GM12878 (cell line): ENCODE results near the gene RBM4B. TPM values are rescaled to one million over a fixed set of nuclear protein-coding genes. Genes with fewer than 3 reads are reported as not detected.

Experiments
- ATAC-seq: fragments of 200-7000 bp; cut with Tn5 transposase; 3 replicates; pipeline ENCODE4 v1.9.1; 2020; ENCODE audit warnings: mild to moderate bottlenecking, moderate library complexity
- BruUV-seq: library from RNA; stranded (reverse); fragments of 400-500 nt; replicated peaks from 2 replicates; lab custom pipeline; 2021; lab: Mats Ljungman, UMichigan
- CTCF ChIA-PET: fragments of 300-600 bp; sonication (Branson Sonifier 250); formaldehyde crosslinking; extraction: SDS; loops from one replicate; lab custom pipeline; 2021; ENCODE audit warnings: inconsistent platforms; lab: Yijun Ruan, JAX
- POLR2A ChIA-PET: fragments of 350-600 bp; formaldehyde crosslinking; extraction: SDS; loops from one replicate; lab custom pipeline; 2021; ENCODE audit warnings: inconsistent platforms; lab: Charles Lee
- RAD21 ChIA-PET: fragments of 300-600 bp; sonication (Branson Sonifier 250); formaldehyde crosslinking; loops from one replicate; lab custom pipeline; 2023; ENCODE audit warnings: antibody characterized with exemption; ENCODE audit not compliant: unreplicated experiment; lab: Charles Lee
- SMC1A ChIA-PET: fragments of 300-600 bp; sonication (Branson Sonifier 250); formaldehyde crosslinking; loops from one replicate; lab custom pipeline; 2023; ENCODE audit not compliant: unreplicated experiment, uncharacterized antibody; lab: Charles Lee
- DNase-seq: peaks from one replicate; pipeline ENCODE4 v3.0.0-alpha.2; 2011; ENCODE audit warnings: low read depth, low spot score
- FAIRE-seq: peaks from 3 replicates; lab custom pipeline; 2011; peaks lifted over from hg19 to GRCh38; lab: Jason Lieb, UNC
- H2AFZ ChIP-seq: 2 replicates; pipeline ENCODE4 v1.6.0; 2011; ENCODE audit warnings: low read depth, low read length, control low read depth; ENCODE audit not compliant: control insufficient read depth
- H3K27ac ChIP-seq: 2 replicates; pipeline ENCODE4 v1.5.1; 2011; ENCODE audit warnings: control low read depth; ENCODE audit not compliant: control insufficient read depth, insufficient read depth
- H3K27me3 ChIP-seq, 2 experiments: replicated peaks in 1 of 2; 2 replicates each; pipeline versions ENCODE4 v1.6.0 to v1.6.1; 2011; ENCODE audit warnings: low read length in 1 of 2; ENCODE audit not compliant: control insufficient read depth in 2 of 2, insufficient read depth in 2 of 2
- H3K36me3 ChIP-seq, 2 experiments: 2 replicates each; pipeline ENCODE4 v1.5.1; 2011; ENCODE audit warnings: low read length in 1 of 2; ENCODE audit not compliant: control insufficient read depth in 2 of 2, insufficient read depth in 2 of 2
- H3K4me1 ChIP-seq: 2 replicates; pipeline ENCODE4 v1.6.1; 2011; ENCODE audit warnings: mild to moderate bottlenecking, low read length, moderate library complexity, mixed read lengths; ENCODE audit not compliant: control insufficient read depth, insufficient read depth
- H3K4me2 ChIP-seq: 2 replicates; pipeline ENCODE4 v1.6.0; 2011; ENCODE audit warnings: control low read depth; ENCODE audit not compliant: control insufficient read depth, insufficient read depth
- H3K4me3 ChIP-seq: fragments of 200-600 bp; sonication (generic); 2 replicates; pipeline ENCODE4 v1.5.1; 2016
- H3K79me2 ChIP-seq: 2 replicates; pipeline ENCODE4 v1.6.0; 2011; ENCODE audit warnings: low read length; ENCODE audit not compliant: control insufficient read depth, insufficient read depth
- H3K9ac ChIP-seq: 2 replicates; pipeline ENCODE4 v1.8.0; 2011; ENCODE audit warnings: low read length, control low read depth, mixed read lengths; ENCODE audit not compliant: control insufficient read depth, insufficient read depth
- H3K9me3 ChIP-seq: replicated peaks from 3 replicates; pipeline ENCODE4 v1.5.1; 2011; ENCODE audit warnings: mild to moderate bottlenecking, low read length; ENCODE audit not compliant: control insufficient read depth, insufficient read depth
- H4K20me1 ChIP-seq: 2 replicates; pipeline ENCODE4 v1.6.0; 2011; ENCODE audit not compliant: control insufficient read depth, insufficient read depth
- ATF3 ChIP-seq: IDR thresholded peaks from 2 replicates; pipeline ENCODE4 v1.6.1; 2011; ENCODE audit warnings: low read depth, mild to moderate bottlenecking, low read length, moderate library complexity, borderline replicate concordance; ENCODE audit errors: extremely low read depth
- MYC ChIP-seq: IDR thresholded peaks from 2 replicates; pipeline ENCODE4 v1.6.1; 2011; ENCODE audit warnings: mild to moderate bottlenecking, low read length, moderate library complexity, inconsistent platforms; ENCODE audit not compliant: insufficient read depth, insufficient replicate concordance, insufficient read length, severe bottlenecking
- NFIC ChIP-seq: IDR thresholded peaks from 2 replicates; pipeline ENCODE4 v1.6.1; 2012; ENCODE audit warnings: low read depth, mild to moderate bottlenecking, inconsistent platforms, low read length, moderate library complexity
- SPI1 ChIP-seq: IDR thresholded peaks from 2 replicates; pipeline ENCODE4 v1.6.1; 2011; ENCODE audit warnings: low read depth, mild to moderate bottlenecking, low read length, moderate library complexity, borderline replicate concordance; ENCODE audit not compliant: insufficient read depth
- WGBS: methylation state at CpG from one replicate; pipeline ENCODE4 v1.1.6; 2016; ENCODE audit warnings: low lambda C conversion rate; ENCODE audit not compliant: insufficient replicate concordance, insufficient coverage; ENCODE audit errors: missing lambda C conversion rate; 5-methylcytosine and 5-hydroxymethylcytosine counted together
- in situ Hi-C: fragments of 300-500 bp; cut with MboI; formaldehyde crosslinking; loops from 9 replicates; pipeline ENCODE4 v1.14.3; 2018; ENCODE audit warnings: mixed read lengths
- intact Hi-C: fragments of 100-400 bp; cut with micrococcal nuclease; formaldehyde crosslinking; loops from one replicate; pipeline ENCODE4 v1.14.2; 2022; ENCODE audit not compliant: unreplicated experiment
- polyA plus RNA-seq, 11 experiments: library from polyadenylated mRNA; depleted of rRNA in 4 of 11; unstranded in 6 of 11; stranded (reverse) in 5 of 11; fragments of >200 nt; fragmentation: Nextera tagmentation in 4 of 11; fragmentation: Illumina TruSeq in 1 of 11; extraction: Ambion mirVana in 4 of 11; extraction: Trizol in 1 of 11; gene quantifications; 1 replicate in 1 of 11; 2 replicates in 10 of 11; pipeline versions ENCODE4 v1.2.1 to v1.2.3, GENCODE V29; 2011 to 2016; ENCODE audit warnings: inconsistent platforms in 2 of 11, missing spikeins in 2 of 11, low read depth in 1 of 11
- total RNA-seq, 4 experiments: library from RNA; depleted of rRNA in 3 of 4; stranded (reverse); fragments of >200 nt in 3 of 4; fragmentation: Illumina TruSeq in 1 of 4; extraction: Trizol in 1 of 4; gene quantifications; 2 replicates each; pipeline versions ENCODE4 v1.2.1 to v1.2.3, GENCODE V29; 2013 to 2021

Gene RBM4B
- total and polyA plus RNA-seq, 10 of the 15 experiments (the other 5 are each of a cell fraction or from before 2014, with no cell fraction given) = 16.1 to 37.0 (median 21.6) TPM

DNA sequence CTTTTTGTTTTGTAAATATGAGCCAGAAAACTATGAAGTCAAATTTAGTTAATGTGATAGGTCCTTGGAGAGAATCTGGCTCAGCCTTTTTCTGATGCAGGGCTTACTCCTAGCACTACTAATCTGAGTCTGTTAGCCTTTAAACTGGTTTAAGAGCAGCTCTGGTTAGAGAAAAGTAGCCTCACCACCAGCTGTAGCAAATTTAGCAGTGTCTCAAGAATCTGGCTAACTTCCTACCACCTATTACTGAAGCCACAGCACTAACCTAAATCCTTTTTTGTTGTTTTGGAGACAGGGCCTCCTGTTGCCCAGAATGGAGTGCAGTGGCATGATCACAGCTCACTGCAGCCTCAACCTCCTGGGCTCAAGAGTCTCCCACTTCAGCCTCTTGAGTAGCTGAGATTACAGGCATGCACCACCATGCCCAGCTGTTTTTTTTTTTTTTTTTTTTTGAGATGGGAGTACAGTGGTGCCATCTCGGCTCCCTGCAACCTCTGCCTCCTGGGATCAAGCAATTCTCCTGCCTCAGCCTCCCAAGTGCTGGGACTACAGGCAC lies 13.9 kb downstream of the RBM4B start:
- RAD21 ChIA-PET = interaction anchor here (1.1 kb wide), 1 partner anchor 43 kb away, joined by 3 read pairs; no protein-coding TSS in a partner anchor
- no peak for FAIRE-seq

DNA sequence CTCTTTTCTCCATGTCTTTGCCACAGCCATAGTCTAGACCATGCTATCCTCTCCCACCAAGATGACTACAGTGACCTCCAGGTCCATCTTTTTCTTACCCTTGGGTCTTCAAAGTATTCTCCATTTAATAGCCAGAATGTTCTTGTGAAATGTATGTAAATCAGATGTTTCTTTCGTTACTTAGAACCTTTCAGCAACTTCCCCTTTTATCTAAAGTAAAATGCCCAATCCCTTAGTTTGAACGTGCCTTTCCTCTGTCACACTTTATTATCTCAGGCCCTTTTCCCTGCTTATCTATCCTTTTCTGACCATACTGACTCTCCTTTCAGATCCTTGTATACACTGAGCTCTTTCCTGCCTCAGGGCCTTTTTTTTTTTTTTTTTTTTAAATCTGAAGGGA lies 17.9 kb downstream of the RBM4B start:
- no peak overlapping the region for H2AFZ ChIP-seq
- ChIA-PET RAD21 (interaction anchor here (0.7 to 1.3 kb wide), 3 partner anchors 19 to 620 kb away, joined by 3 to 8 read pairs (median 4); partner anchors contain the start of genes RBM14 and RBM4B), CTCF (interaction anchor here (0.7 to 3.1 kb wide), 5 partner anchors 11 to 82 kb away, joined by 3 to 12 read pairs (median 5); partner anchors contain the start of genes RBM4 and RBM4B)
- H3K9ac ChIP-seq = no peak overlapping the region
- BruUV-seq = no TSS peak
- no peak overlapping the region for H3K4me2 ChIP-seq
- peaks cover 3% of the 10 kb centered on the region for H3K79me2 ChIP-seq
- no peaks in the 10 kb centered on the region for H4K20me1 ChIP-seq
- no peaks in the 10 kb centered on the region for H3K27me3 ChIP-seq
- H3K9me3 ChIP-seq = no peaks in the 10 kb centered on the region
- in situ Hi-C loops (no loop called here), intact Hi-C loops (no loop called here)
- WGBS = 4% methylated on average over 2 of the region's 2 CpGs
- FAIRE-seq = no peak
- H3K36me3 ChIP-seq = peaks cover 2 to 14% of the 10 kb centered on the region in 2 experiments
- no peak overlapping the region for H3K4me3 ChIP-seq
- TF ChIP-seq NFIC (no peak), ATF3 (no peak), SPI1 (peak; percentile 28; the same call in 1 of the 2 replicates)
- TF ChIP-seq, all 136 proteins: peak for 1
- peak; percentile 36 for ATAC-seq
- H3K4me1 ChIP-seq = peaks cover 8% of the 10 kb centered on the region; the same call in 1 of the 2 replicates
- POLR2A ChIA-PET = interaction anchor here (0.6 to 2.2 kb wide), 16 partner anchors 11 to 256 kb away, joined by 3 to 12 read pairs (median 4); partner anchors contain the start of genes ACTN3, RBM4 and RBM4B
- SMC1A ChIA-PET = interaction anchor here (0.8 to 2.1 kb wide), 5 partner anchors 13 to 21 kb away, joined by 4 to 11 read pairs (median 6); partner anchors contain the start of genes RBM4 and RBM4B
- no peak overlapping the region for H3K27ac ChIP-seq
- DNase-seq = no peak

More for the DNA sequence above, 13.9 kb downstream of the RBM4B start:
- TF ChIP-seq MYC = no peak
- TF ChIP-seq, all 136 proteins: peak for 0
- Histone ChIP-seq H4K20me1 (no peaks in the 10 kb centered on the region), H3K27ac (no peak overlapping the region), H2AFZ (no peak overlapping the region), H3K4me2 (no peak overlapping the region), H3K9me3 (no peaks in the 10 kb centered on the region), H3K27me3 (no peaks in the 10 kb centered on the region), H3K79me2 (peaks cover 1% of the 10 kb centered on the region), H3K36me3 (peaks cover 4 to 34% of the 10 kb centered on the region in 2 experiments), H3K4me1 (peaks cover 8% of the 10 kb centered on the region; the same call in 1 of the 2 replicates), H3K4me3 (no peak overlapping the region), H3K9ac (no peak overlapping the region)
- ATAC-seq (no peak), DNase-seq (no peak)
- no CpG with 5 or more reads among the region's 1 CpG for WGBS
- POLR2A ChIA-PET = interaction anchor here (0.5 kb wide), 1 partner anchor 49 kb away, joined by 7 read pairs; no protein-coding TSS in a partner anchor
- intact Hi-C loops (no loop called here), in situ Hi-C loops (no loop called here)
- BruUV-seq = no TSS peak
- CTCF ChIA-PET = interaction anchor here (0.8 to 2.0 kb wide), 3 partner anchors 13 to 86 kb away, joined by 3 to 8 read pairs (median 6); partner anchors contain the start of gene RBM4B
- SMC1A ChIA-PET = interaction anchor here (0.7 to 3.4 kb wide), 4 partner anchors 11 to 43 kb away, joined by 3 to 12 read pairs (median 4); partner anchors contain the start of gene RBM4B
